DOHH2 (cell line): ENCODE data around the gene LAMA4.

ENCODE experiments used
- EZH2phosphoT487 ChIP-seq: fragments of 200-600 bp; sonication (generic); IDR thresholded peaks from 2 replicates; pipeline ENCODE4 v1.6.1; 2017; ENCODE audit warnings: borderline replicate concordance, mild to moderate bottlenecking, antibody characterized with exemption, low read length, moderate library complexity, mixed read lengths
- TF ChIP-seq, protein P1 (sequence below): fragments of 200-600 bp; sonication (generic); IDR thresholded peaks from one replicate; pipeline ENCODE4 v1.5.1; 2014; ENCODE audit warnings: antibody characterized with exemption, mild to moderate bottlenecking, low read depth, low read length; ENCODE audit not compliant: poor library complexity, severe bottlenecking

DNA sequence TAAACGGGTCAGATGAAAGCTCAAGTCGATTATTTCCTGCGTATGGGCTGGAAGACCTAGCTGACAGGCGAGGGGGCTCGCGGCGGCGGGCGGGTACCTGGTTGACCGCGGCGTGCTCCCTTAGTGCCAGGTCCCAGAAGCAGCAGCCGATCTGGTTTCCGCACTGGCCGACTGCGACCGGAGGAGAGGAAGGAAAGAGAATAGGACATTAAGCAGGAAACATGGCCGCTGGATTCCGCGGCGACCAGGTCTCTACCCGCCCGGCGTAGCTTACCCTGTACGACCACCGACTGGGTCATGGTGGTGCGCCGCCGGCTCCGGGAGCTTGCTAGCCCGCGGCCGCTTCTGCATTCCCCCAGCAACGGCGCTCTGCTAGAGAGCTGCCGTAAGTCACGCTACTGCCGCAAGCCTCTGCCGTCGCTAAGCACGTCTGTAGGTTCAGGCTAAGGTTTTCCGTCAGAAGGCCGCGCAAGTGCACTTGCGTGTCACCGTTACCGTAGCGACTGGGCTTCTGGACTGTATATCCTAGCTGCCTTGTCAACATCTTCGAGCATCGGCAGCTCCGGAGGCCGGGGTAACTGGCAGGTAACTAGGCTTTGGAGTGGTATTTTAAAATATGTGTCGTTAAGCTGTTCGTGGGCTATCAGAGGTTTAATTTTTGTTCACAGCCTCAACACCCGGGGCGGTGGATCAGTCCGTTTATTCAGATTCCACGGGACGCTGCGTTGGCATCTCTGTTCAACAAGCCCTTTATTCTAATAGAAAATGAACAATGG is 167.0 kb downstream of the LAMA4 start, which contains the start of the genes FAM229B and TUBE1:
- TF ChIP-seq, protein P1, sequence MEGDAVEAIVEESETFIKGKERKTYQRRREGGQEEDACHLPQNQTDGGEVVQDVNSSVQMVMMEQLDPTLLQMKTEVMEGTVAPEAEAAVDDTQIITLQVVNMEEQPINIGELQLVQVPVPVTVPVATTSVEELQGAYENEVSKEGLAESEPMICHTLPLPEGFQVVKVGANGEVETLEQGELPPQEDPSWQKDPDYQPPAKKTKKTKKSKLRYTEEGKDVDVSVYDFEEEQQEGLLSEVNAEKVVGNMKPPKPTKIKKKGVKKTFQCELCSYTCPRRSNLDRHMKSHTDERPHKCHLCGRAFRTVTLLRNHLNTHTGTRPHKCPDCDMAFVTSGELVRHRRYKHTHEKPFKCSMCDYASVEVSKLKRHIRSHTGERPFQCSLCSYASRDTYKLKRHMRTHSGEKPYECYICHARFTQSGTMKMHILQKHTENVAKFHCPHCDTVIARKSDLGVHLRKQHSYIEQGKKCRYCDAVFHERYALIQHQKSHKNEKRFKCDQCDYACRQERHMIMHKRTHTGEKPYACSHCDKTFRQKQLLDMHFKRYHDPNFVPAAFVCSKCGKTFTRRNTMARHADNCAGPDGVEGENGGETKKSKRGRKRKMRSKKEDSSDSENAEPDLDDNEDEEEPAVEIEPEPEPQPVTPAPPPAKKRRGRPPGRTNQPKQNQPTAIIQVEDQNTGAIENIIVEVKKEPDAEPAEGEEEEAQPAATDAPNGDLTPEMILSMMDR: no peak
- no peak for TF ChIP-seq EZH2phosphoT487
